Neural crest cell (in vitro differentiated cells): ENCODE results near the gene SLC25A36. TPM values are rescaled to one million over a fixed set of nuclear protein-coding genes. Genes with fewer than 3 reads are reported as not detected.

ENCODE experiments used
- DNase-seq: peaks from one replicate; pipeline ENCODE4 v3.0.0; 2021; ENCODE audit warnings: low read depth, mixed read lengths, low spot score
- H3K27ac Mint-ChIP-seq: one replicate; pipeline ENCODE4 v1.8.0; 2021; ENCODE audit warnings: mild to moderate bottlenecking, mixed read lengths; ENCODE audit not compliant: unreplicated experiment
- H3K27me3 Mint-ChIP-seq: 2 replicates; pipeline ENCODE4 v1.8.0; 2021; ENCODE audit warnings: low read depth, mild to moderate bottlenecking, mixed read lengths
- H3K36me3 Mint-ChIP-seq: 2 replicates; pipeline ENCODE4 v1.8.0; 2021; ENCODE audit warnings: low read depth, mild to moderate bottlenecking, mixed read lengths
- H3K4me1 Mint-ChIP-seq: 2 replicates; pipeline ENCODE4 v1.8.0; 2021; ENCODE audit warnings: mixed read lengths
- H3K4me3 Mint-ChIP-seq: one replicate; pipeline ENCODE4 v1.8.0; 2021; ENCODE audit warnings: mild to moderate bottlenecking, mixed read lengths
- H3K9me3 Mint-ChIP-seq: 2 replicates; pipeline ENCODE4 v1.8.0; 2021; ENCODE audit warnings: mixed read lengths
- CTCF ChIP-seq: fragments of 200-600 bp; sonication (generic); conservative IDR thresholded peaks from 2 replicates; pipeline ENCODE4 v1.5.0; 2021; ENCODE audit warnings: antibody characterized with exemption, mild to moderate bottlenecking
- total RNA-seq: library from RNA; stranded (reverse); gene quantifications from 2 replicates; pipeline ENCODE4 v1.2.1, GENCODE V29; 2021

The SLC25A36 gene
- total RNA-seq, 1 donor from 2014 or later = 71.2 TPM

- Mint-ChIP-seq H3K27me3 (peaks cover 24% of the 10 kb centered on the region), H3K4me3 (no peak overlapping the region), H3K27ac (no peak overlapping the region), H3K9me3 (no peaks in the 10 kb centered on the region), H3K4me1 (no peaks in the 10 kb centered on the region), H3K36me3 (no peaks in the 10 kb centered on the region)
- peak; percentile 52 for TF ChIP-seq CTCF
- DNase-seq = no peak
These were observed 19.0 kb upstream of the SLC25A36 start for GRCh38 chr3:140922634-140923033.

GRCh38 chr3:140924097-140924873, 17.4 kb upstream of the SLC25A36 start:
- Mint-ChIP-seq H3K36me3 (no peaks in the 10 kb centered on the region), H3K4me3 (no peak overlapping the region), H3K27ac (no peak overlapping the region), H3K27me3 (peaks cover 17% of the 10 kb centered on the region), H3K9me3 (no peaks in the 10 kb centered on the region), H3K4me1 (no peaks in the 10 kb centered on the region)
- DNase-seq = no peak
- no peak for TF ChIP-seq CTCF

- Mint-ChIP-seq H3K27ac (no peak overlapping the region), H3K27me3 (peaks cover 10% of the 10 kb centered on the region), H3K9me3 (no peaks in the 10 kb centered on the region), H3K36me3 (no peaks in the 10 kb centered on the region), H3K4me1 (no peaks in the 10 kb centered on the region), H3K4me3 (no peak overlapping the region)
- no peak for DNase-seq
- TF ChIP-seq CTCF = no peak
These were observed 14.2 kb upstream of the SLC25A36 start for GRCh38 chr3:140927279-140928069.

GRCh38 chr3:140929446-140929845, 12.2 kb upstream of the SLC25A36 start:
- DNase-seq = no peak
- Mint-ChIP-seq H3K9me3 (no peaks in the 10 kb centered on the region), H3K4me3 (no peak overlapping the region), H3K36me3 (peaks cover under 1% of the 10 kb centered on the region), H3K27ac (no peak overlapping the region), H3K27me3 (peaks cover 19% of the 10 kb centered on the region), H3K4me1 (no peaks in the 10 kb centered on the region)
- no peak for TF ChIP-seq CTCF

- H3K27ac Mint-ChIP-seq = no peak overlapping the region
- TF ChIP-seq CTCF = no peak
- peaks cover 31% of the 10 kb centered on the region for H3K27me3 Mint-ChIP-seq
- peaks cover 2% of the 10 kb centered on the region for H3K9me3 Mint-ChIP-seq
- DNase-seq = no peak
- H3K4me1 Mint-ChIP-seq = no peaks in the 10 kb centered on the region
- peaks cover 2% of the 10 kb centered on the region for H3K36me3 Mint-ChIP-seq
- peak overlapping the region; percentile 67 for H3K4me3 Mint-ChIP-seq
These were observed 10.6 kb upstream of the SLC25A36 start for GRCh38 chr3:140931016-140931454.
